ENCODE measurements around the gene FLRT1. TPM values are rescaled to one million over a fixed set of nuclear protein-coding genes. Genes with fewer than 3 reads are reported as not detected.

Gene FLRT1
- total RNA-seq, 1 experiment from 2014 or later, result 0.44 TPM

GRCh38 chr11:64052938-64053622 is 17.3 kb downstream of the FLRT1 start:
- no peak for TF ChIP-seq EZH2 (IDR thresholded peaks at IDR 0.05; ENCODE audit: low read depth)
- TF ChIP-seq, protein P1, sequence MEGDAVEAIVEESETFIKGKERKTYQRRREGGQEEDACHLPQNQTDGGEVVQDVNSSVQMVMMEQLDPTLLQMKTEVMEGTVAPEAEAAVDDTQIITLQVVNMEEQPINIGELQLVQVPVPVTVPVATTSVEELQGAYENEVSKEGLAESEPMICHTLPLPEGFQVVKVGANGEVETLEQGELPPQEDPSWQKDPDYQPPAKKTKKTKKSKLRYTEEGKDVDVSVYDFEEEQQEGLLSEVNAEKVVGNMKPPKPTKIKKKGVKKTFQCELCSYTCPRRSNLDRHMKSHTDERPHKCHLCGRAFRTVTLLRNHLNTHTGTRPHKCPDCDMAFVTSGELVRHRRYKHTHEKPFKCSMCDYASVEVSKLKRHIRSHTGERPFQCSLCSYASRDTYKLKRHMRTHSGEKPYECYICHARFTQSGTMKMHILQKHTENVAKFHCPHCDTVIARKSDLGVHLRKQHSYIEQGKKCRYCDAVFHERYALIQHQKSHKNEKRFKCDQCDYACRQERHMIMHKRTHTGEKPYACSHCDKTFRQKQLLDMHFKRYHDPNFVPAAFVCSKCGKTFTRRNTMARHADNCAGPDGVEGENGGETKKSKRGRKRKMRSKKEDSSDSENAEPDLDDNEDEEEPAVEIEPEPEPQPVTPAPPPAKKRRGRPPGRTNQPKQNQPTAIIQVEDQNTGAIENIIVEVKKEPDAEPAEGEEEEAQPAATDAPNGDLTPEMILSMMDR (conservative IDR thresholded peaks at IDR 0.05), result no peak

DNA sequence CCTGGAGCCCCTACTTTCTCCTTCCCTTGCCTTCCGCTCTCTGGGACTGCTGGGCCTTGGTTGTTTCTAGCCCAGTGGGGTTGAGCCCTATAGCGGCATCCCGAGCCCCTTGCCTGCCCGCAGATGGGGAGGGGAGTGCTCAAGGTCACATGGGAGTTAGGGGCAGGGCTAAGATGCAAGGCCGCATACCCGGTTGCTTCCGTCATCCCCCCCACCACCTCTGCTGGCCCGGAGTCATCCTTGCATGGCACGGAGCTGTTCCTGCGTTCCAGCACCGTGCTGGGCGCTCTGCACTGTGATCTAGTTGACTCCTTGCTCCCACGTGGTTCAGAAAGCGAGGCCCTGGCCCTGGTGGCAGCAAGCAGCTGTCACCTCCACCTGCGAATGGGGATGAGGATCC is 18.0 kb downstream of the FLRT1 start:
- Histone ChIP-seq H3K4me3 (no peak overlapping the region), H4K20me1 (ENCODE audit: insufficient read depth) (peaks cover 30% of the 10 kb centered on the region), H3K27me3 (ENCODE audit: insufficient read depth, low read depth) (no peaks in the 10 kb centered on the region), H3K9me3 (ENCODE audit: insufficient read depth, low read depth) (no peaks in the 10 kb centered on the region), H3K79me2 (ENCODE audit: low read depth) (no peaks in the 10 kb centered on the region), H3K4me1 (replicated peaks; ENCODE audit: insufficient read depth) (no peaks in the 10 kb centered on the region), H2AFZ (no peak overlapping the region), H3F3A (ENCODE audit: insufficient read depth, low read depth) (no peaks in the 10 kb centered on the region), H3K36me3 (ENCODE audit: low read depth) (no peaks in the 10 kb centered on the region), H3K4me2 (no peak overlapping the region), H3K27ac (no peak overlapping the region), H3K9me2 (ENCODE audit: insufficient read depth) (no peaks in the 10 kb centered on the region)
- intact Hi-C loops (cut with micrococcal nuclease; ENCODE audit: unreplicated experiment), result no loop called here
- BruUV-seq (replicated peaks), result no TSS peak
- DNase-seq, result no peak
- ChIA-PET POLR2A (ENCODE audit: unreplicated experiment) (no interaction called here), CTCF (no interaction called here)
- TF ChIP-seq, protein P1 (conservative IDR thresholded peaks at IDR 0.05), result no peak
- TF ChIP-seq EZH2 (IDR thresholded peaks at IDR 0.05; ENCODE audit: low read depth), result no peak

More at GRCh38 chr11:64052938-64053622, 17.3 kb downstream of the FLRT1 start:
- H3K4me3 ChIP-seq, result no peak overlapping the region
- peaks cover 30% of the 10 kb centered on the region for H4K20me1 ChIP-seq (ENCODE audit: insufficient read depth)
- ChIA-PET POLR2A (ENCODE audit: unreplicated experiment) (no interaction called here), CTCF (no interaction called here)
- no peaks in the 10 kb centered on the region for H3K27me3 ChIP-seq (ENCODE audit: insufficient read depth, low read depth)
- no peaks in the 10 kb centered on the region for H3K9me2 ChIP-seq (ENCODE audit: insufficient read depth)
- H3K79me2 ChIP-seq (ENCODE audit: low read depth), result no peaks in the 10 kb centered on the region
- no peaks in the 10 kb centered on the region for H3K9me3 ChIP-seq (ENCODE audit: insufficient read depth, low read depth)
- intact Hi-C loops (cut with micrococcal nuclease; ENCODE audit: unreplicated experiment), result no loop called here
- BruUV-seq (replicated peaks), result no TSS peak
- H2AFZ ChIP-seq, result no peak overlapping the region
- no peaks in the 10 kb centered on the region for H3K4me1 ChIP-seq (replicated peaks; ENCODE audit: insufficient read depth)
- H3K4me2 ChIP-seq, result no peak overlapping the region
- H3K27ac ChIP-seq, result no peak overlapping the region
- DNase-seq, result no peak
- no peaks in the 10 kb centered on the region for H3F3A ChIP-seq (ENCODE audit: insufficient read depth, low read depth)
- H3K36me3 ChIP-seq (ENCODE audit: low read depth), result no peaks in the 10 kb centered on the region

- TF ChIP-seq, protein P1 (conservative IDR thresholded peaks at IDR 0.05), result no peak
- TF ChIP-seq EZH2 (IDR thresholded peaks at IDR 0.05; ENCODE audit: low read depth), result no peak
- Histone ChIP-seq H3K4me3 (no peak overlapping the region), H3K27me3 (ENCODE audit: insufficient read depth, low read depth) (no peaks in the 10 kb centered on the region), H3K79me2 (ENCODE audit: low read depth) (no peaks in the 10 kb centered on the region), H3K36me3 (ENCODE audit: low read depth) (no peaks in the 10 kb centered on the region), H2AFZ (no peak overlapping the region), H3K9me2 (ENCODE audit: insufficient read depth) (no peaks in the 10 kb centered on the region), H3K9me3 (ENCODE audit: insufficient read depth, low read depth) (no peaks in the 10 kb centered on the region), H3K4me1 (replicated peaks; ENCODE audit: insufficient read depth) (no peaks in the 10 kb centered on the region), H3F3A (ENCODE audit: insufficient read depth, low read depth) (no peaks in the 10 kb centered on the region), H3K27ac (no peak overlapping the region), H3K4me2 (no peak overlapping the region), H4K20me1 (ENCODE audit: insufficient read depth) (peaks cover 28% of the 10 kb centered on the region)
- POLR2A ChIA-PET (ENCODE audit: unreplicated experiment), result no interaction called here
- intact Hi-C loops (cut with micrococcal nuclease; ENCODE audit: unreplicated experiment), result no loop called here
- CTCF ChIA-PET, result no interaction called here
- no peak for DNase-seq
- BruUV-seq (replicated peaks), result no TSS peak
Observed at GRCh38 chr11:64055077-64055476, 19.3 kb downstream of the FLRT1 start.
